B cell (primary cell): Measurements from ENCODE around the gene NR1H2. TPM values are rescaled to one million over a fixed set of nuclear protein-coding genes. Genes with fewer than 3 reads are reported as not detected.

ENCODE experiments used
- ATAC-seq: fragments of 200-7000 bp; cut with Tn5 transposase; one replicate; pipeline ENCODE4 v1.10.0; 2021; ENCODE audit warnings: low read depth, mild to moderate bottlenecking, moderate number of reproducible peaks, moderate library complexity
- CTCF ChIA-PET: fragments of 350-600 bp; sonication (Branson Sonifier 250); formaldehyde crosslinking; loops from one replicate; lab custom pipeline; 2021; ENCODE audit warnings: antibody characterized with exemption, inconsistent platforms; lab: Charles Lee
- POLR2A ChIA-PET: fragments of 350-600 bp; sonication (Branson Sonifier 250); formaldehyde crosslinking; loops from one replicate; lab custom pipeline; 2021; ENCODE audit warnings: antibody characterized with exemption; lab: Charles Lee
- DNase-seq: peaks from one replicate; pipeline ENCODE4 v3.0.0; 2013
- H2AFZ ChIP-seq: 2 replicates; pipeline ENCODE4 v1.6.1; 2012; ENCODE audit warnings: mild to moderate bottlenecking, low read depth, low read length; ENCODE audit not compliant: insufficient read depth, poor library complexity, severe bottlenecking
- H3K27ac ChIP-seq, 2 donors: 1 replicate in 1 of 2; 2 replicates in 1 of 2; pipeline ENCODE4 v1.5.1; 2012 to 2013; ENCODE audit warnings: low read length in 2 of 2, mild to moderate bottlenecking in 2 of 2, moderate library complexity in 1 of 2
- H3K27me3 ChIP-seq, 4 experiments: fragments of 200-600 bp in 1 of 4; sonication (generic) in 1 of 4; replicated peaks in 1 of 4; 1 replicate in 2 of 4; 2 replicates in 2 of 4; pipeline versions ENCODE4 v1.6.1 to v1.7.0; 2013 to 2016; ENCODE audit warnings: low read length in 3 of 4, mild to moderate bottlenecking in 2 of 4, mixed read lengths in 1 of 4, moderate library complexity in 1 of 4; ENCODE audit not compliant: insufficient read depth in 4 of 4, control insufficient read depth in 3 of 4; ENCODE audit errors: control extremely low read depth in 1 of 4
- H3K36me3 ChIP-seq, 2 experiments: replicated peaks in 1 of 2; 1 replicate in 1 of 2; 2 replicates in 1 of 2; pipeline versions ENCODE4 v1.6.1 to v1.7.1; 2013; ENCODE audit warnings: low read length in 1 of 2; ENCODE audit not compliant: insufficient read depth in 2 of 2, control insufficient read depth in 1 of 2; ENCODE audit errors: control extremely low read depth in 1 of 2, extremely low read depth in 1 of 2
- H3K4me1 ChIP-seq, 2 donors: fragments of 200-600 bp in 1 of 2; sonication (generic) in 1 of 2; 1 replicate in 1 of 2; 2 replicates in 1 of 2; pipeline versions ENCODE4 v1.5.1 to v1.6.1; 2013 to 2017; ENCODE audit warnings: low read length in 2 of 2; ENCODE audit not compliant: control insufficient read depth in 2 of 2, insufficient read depth in 2 of 2
- H3K4me2 ChIP-seq: replicated peaks from 2 replicates; pipeline ENCODE3; 2012; ENCODE audit warnings: mild to moderate bottlenecking, low read depth, low read length; ENCODE audit not compliant: poor library complexity, severe bottlenecking
- H3K4me3 ChIP-seq, 5 experiments: fragments of 200-600 bp in 1 of 5; sonication (generic) in 1 of 5; 1 replicate in 3 of 5; 2 replicates in 2 of 5; pipeline versions ENCODE4 v1.5.1 to v1.7.0; 2011 to 2016; ENCODE audit warnings: low read length in 4 of 5, mild to moderate bottlenecking in 4 of 5, low read depth in 2 of 5, control low read depth in 1 of 5, moderate library complexity in 1 of 5; ENCODE audit not compliant: insufficient read depth in 1 of 5; ENCODE audit errors: control extremely low read depth in 1 of 5, extremely low read depth in 1 of 5
- H3K79me2 ChIP-seq: fragments of 200-600 bp; sonication (generic); one replicate; pipeline ENCODE4 v1.6.0; 2016; ENCODE audit warnings: low read length; ENCODE audit not compliant: control insufficient read depth, insufficient read depth
- H3K9ac ChIP-seq: fragments of 200-600 bp; sonication (generic); 2 replicates; pipeline ENCODE4 v1.6.1; 2017; ENCODE audit warnings: mild to moderate bottlenecking, low read length, moderate library complexity
- H3K9me3 ChIP-seq, 3 donors: one replicate each; pipeline versions ENCODE4 v1.6.1 to v1.7.1; 2013; ENCODE audit warnings: low read length in 2 of 3; ENCODE audit not compliant: control insufficient read depth in 2 of 3, insufficient read depth in 1 of 3; ENCODE audit errors: control extremely low read depth in 1 of 3
- H4K20me1 ChIP-seq: 2 replicates; pipeline ENCODE4 v1.6.0; 2012; ENCODE audit warnings: mild to moderate bottlenecking, low read length; ENCODE audit not compliant: insufficient read depth, control insufficient read depth, poor library complexity, severe bottlenecking
- H3K27ac Mint-ChIP-seq: one replicate; pipeline ENCODE4 v1.8.0; 2021; ENCODE audit warnings: mixed read lengths
- H3K27me3 Mint-ChIP-seq: one replicate; pipeline ENCODE4 v1.8.0; 2021; ENCODE audit warnings: mixed read lengths
- H3K4me1 Mint-ChIP-seq: one replicate; pipeline ENCODE4 v1.8.0; 2021; ENCODE audit warnings: mixed read lengths
- H3K4me3 Mint-ChIP-seq: one replicate; pipeline ENCODE4 v1.8.0; 2021; ENCODE audit warnings: mixed read lengths
- H3K9me3 Mint-ChIP-seq: one replicate; pipeline ENCODE4 v1.8.0; 2022; ENCODE audit warnings: mixed read lengths; ENCODE audit not compliant: insufficient read depth
- EZH2 ChIP-seq: IDR thresholded peaks from 2 replicates; pipeline ENCODE4 v1.6.1; 2012; ENCODE audit warnings: borderline replicate concordance, low read depth, mild to moderate bottlenecking, moderate library complexity, low read length; ENCODE audit not compliant: insufficient read depth, poor library complexity, severe bottlenecking
- WGBS: methylation state at CpG from one replicate; pipeline ENCODE4 v1.1.5; 2013; ENCODE audit warnings: missing lambda C conversion rate; ENCODE audit not compliant: insufficient coverage; 5-methylcytosine and 5-hydroxymethylcytosine counted together
- intact Hi-C: fragments of 100-400 bp; cut with micrococcal nuclease; formaldehyde crosslinking; loops from one replicate; pipeline ENCODE4 v1.10.0; 2022
- polyA plus RNA-seq: library from polyadenylated mRNA; depleted of rRNA; stranded (reverse); fragments of >200 nt; gene quantifications from 2 replicates; pipeline ENCODE4 v1.2.3, GENCODE V29; 2012
- total RNA-seq, 2 donors: library from RNA; stranded (reverse); fragments of 120-200 nt in 1 of 2; gene quantifications; 1 replicate in 1 of 2; 2 replicates in 1 of 2; pipeline versions ENCODE4 v1.2.3 to v1.2.4, GENCODE V29; 2013 to 2022
- TF ChIP-seq, protein P1 (sequence below): fragments of 200-600 bp; IDR thresholded peaks from one replicate; pipeline ENCODE4 v1.8.0; 2022; ENCODE audit warnings: antibody characterized with exemption, mild to moderate bottlenecking

NR1H2 gene
- total and polyA plus RNA-seq, 2 donors (not counting 1 experiment from before 2014, with no cell fraction given) = 116 to 164 TPM

DNA sequence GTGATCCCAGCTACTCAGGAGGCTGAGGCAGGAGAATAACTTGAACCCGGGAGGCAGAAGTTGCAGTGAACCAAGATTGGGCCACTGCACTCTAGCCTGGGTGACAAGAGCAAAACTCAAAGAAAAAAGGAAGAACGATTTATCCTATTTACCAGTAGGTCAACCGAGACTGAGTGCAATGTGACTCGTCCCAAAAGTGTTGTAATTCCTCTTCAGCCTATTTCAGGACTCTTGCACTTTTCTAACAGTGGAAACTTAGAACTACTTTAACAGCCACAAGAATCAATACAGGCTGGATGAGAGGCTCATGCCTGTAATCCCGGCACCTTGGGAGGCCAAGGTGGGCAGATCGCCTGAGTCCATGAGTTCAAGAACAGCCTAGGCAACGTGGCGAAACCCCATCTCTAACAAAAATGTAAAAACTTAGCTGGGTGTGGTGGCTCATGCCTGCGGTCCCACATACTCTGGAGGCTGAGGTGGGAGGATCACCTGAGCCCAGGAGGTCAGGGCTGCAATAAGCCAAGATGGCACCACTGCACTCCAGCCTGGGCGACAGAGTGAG is 4.3 kb upstream of the NR1H2 start:
- ATAC-seq = no peak
- WGBS = 66% methylated on average over 5 of the region's 10 CpGs
- H3K9ac ChIP-seq = no peak overlapping the region

DNA sequence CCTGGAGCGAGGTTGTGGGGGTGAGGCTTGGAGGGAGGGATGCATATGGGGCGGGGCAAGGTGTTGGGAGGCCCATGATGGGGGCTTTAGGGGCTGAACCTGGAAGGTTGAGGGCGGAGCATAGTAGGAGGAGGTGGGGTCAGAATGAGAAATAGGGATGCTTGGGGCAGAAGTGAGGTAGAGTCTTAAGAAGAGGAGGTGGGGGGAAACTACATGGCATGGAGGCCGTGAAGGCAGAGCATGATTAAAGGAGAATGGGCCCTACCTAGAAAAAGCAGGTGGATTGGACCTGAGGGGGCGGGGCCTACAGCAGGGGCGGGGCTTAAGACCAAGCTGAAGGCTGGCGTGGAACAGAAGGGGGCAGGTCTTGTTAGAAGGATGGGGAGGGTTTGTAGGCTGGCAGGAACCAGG is 799 bp downstream of the NR1H2 start:
- WGBS = 66% methylated on average over 4 of the region's 7 CpGs
- H3K36me3 ChIP-seq = peaks cover 1 to 49% of the 10 kb centered on the region in 2 experiments
- peak; percentile 20 for ATAC-seq
- H3K9ac ChIP-seq = peak overlapping the region; percentile 19
- peak overlapping the region in 2 of 5 experiments; percentile 12 to 35 for H3K4me3 ChIP-seq
- H3K4me3 Mint-ChIP-seq = peak overlapping the region; percentile 97
- no peaks in the 10 kb centered on the region for H3K27me3 Mint-ChIP-seq
- H3K79me2 ChIP-seq = peaks cover 17% of the 10 kb centered on the region
- peak overlapping the region; percentile 36 to 41 for H3K27ac ChIP-seq
- peaks cover 19% of the 10 kb centered on the region for H3K4me1 Mint-ChIP-seq
- H3K4me2 ChIP-seq = peak overlapping the region; percentile 89
- ChIA-PET CTCF (interaction anchor here (2.9 kb wide), 1 partner anchor 84 kb away, joined by 15 read pairs; no protein-coding TSS in a partner anchor), POLR2A (no interaction called here)
- H3K4me1 ChIP-seq = peaks cover 6 to 14% of the 10 kb centered on the region in 2 donors
- no peak for TF ChIP-seq EZH2
- TF ChIP-seq, protein P1, sequence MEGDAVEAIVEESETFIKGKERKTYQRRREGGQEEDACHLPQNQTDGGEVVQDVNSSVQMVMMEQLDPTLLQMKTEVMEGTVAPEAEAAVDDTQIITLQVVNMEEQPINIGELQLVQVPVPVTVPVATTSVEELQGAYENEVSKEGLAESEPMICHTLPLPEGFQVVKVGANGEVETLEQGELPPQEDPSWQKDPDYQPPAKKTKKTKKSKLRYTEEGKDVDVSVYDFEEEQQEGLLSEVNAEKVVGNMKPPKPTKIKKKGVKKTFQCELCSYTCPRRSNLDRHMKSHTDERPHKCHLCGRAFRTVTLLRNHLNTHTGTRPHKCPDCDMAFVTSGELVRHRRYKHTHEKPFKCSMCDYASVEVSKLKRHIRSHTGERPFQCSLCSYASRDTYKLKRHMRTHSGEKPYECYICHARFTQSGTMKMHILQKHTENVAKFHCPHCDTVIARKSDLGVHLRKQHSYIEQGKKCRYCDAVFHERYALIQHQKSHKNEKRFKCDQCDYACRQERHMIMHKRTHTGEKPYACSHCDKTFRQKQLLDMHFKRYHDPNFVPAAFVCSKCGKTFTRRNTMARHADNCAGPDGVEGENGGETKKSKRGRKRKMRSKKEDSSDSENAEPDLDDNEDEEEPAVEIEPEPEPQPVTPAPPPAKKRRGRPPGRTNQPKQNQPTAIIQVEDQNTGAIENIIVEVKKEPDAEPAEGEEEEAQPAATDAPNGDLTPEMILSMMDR = no peak
- H2AFZ ChIP-seq = no peak overlapping the region
- peak; percentile 72 for DNase-seq
- peaks cover 50% of the 10 kb centered on the region for H4K20me1 ChIP-seq
- no peaks in the 10 kb centered on the region for H3K9me3 Mint-ChIP-seq
- H3K9me3 ChIP-seq = no peaks in the 10 kb centered on the region
- H3K27ac Mint-ChIP-seq = peak overlapping the region; percentile 83
- H3K27me3 ChIP-seq = no peaks in the 10 kb centered on the region
- intact Hi-C loops = loop anchor here (2.0 kb wide), 4 partner anchors 20 to 428 kb away; no protein-coding TSS in a partner anchor

More for the DNA sequence above, 4.3 kb upstream of the NR1H2 start:
- no peak overlapping the region for H3K4me3 Mint-ChIP-seq
- H3K4me3 ChIP-seq = no peak overlapping the region
- no peak overlapping the region for H3K27ac ChIP-seq
- H3K36me3 ChIP-seq = no peaks in the 10 kb centered on the region
- H3K79me2 ChIP-seq = peaks cover 11% of the 10 kb centered on the region
- peaks cover 25% of the 10 kb centered on the region for H3K4me1 Mint-ChIP-seq
- ChIA-PET CTCF (no interaction called here), POLR2A (interaction anchor here (0.6 kb wide), 1 partner anchor 89 kb away, joined by 4 read pairs; no protein-coding TSS in a partner anchor)
- H2AFZ ChIP-seq = no peak overlapping the region
- H3K4me2 ChIP-seq = no peak overlapping the region
- peaks cover 17 to 31% of the 10 kb centered on the region in 2 donors for H3K4me1 ChIP-seq
- H3K9me3 ChIP-seq = no peaks in the 10 kb centered on the region
- no peak for DNase-seq
- no peak overlapping the region for H3K27ac Mint-ChIP-seq
- TF ChIP-seq, protein P1 = no peak
- TF ChIP-seq EZH2 = no peak
- intact Hi-C loops = no loop called here
- H4K20me1 ChIP-seq = peaks cover 2% of the 10 kb centered on the region
- H3K9me3 Mint-ChIP-seq = no peaks in the 10 kb centered on the region
- H3K27me3 Mint-ChIP-seq = no peaks in the 10 kb centered on the region
- no peaks in the 10 kb centered on the region for H3K27me3 ChIP-seq
